ENCODE data around the gene TM4SF20. TPM values are rescaled to one million over a fixed set of nuclear protein-coding genes. Genes with fewer than 3 reads are reported as not detected.

Gene TM4SF20
- total and polyA plus RNA-seq, 4 donors = not detected

- 98% methylated on average over 1 of the region's 1 CpG for WGBS
- H3K9me3 ChIP-seq (ENCODE audit: control insufficient read depth in 4 of 4, low read length in 3 of 4) = no peaks in the 10 kb centered on the region
- H3K4me1 ChIP-seq (ENCODE audit: control insufficient read depth in 4 of 4, insufficient read depth in 4 of 4, low read length in 3 of 4) = no peaks in the 10 kb centered on the region
- TF ChIP-seq YY1 (IDR thresholded peaks at IDR 0.05) (no peak), HNF4G (IDR thresholded peaks at IDR 0.05) (no peak), NR2F2 (IDR thresholded peaks at IDR 0.05) (no peak), MAX (IDR thresholded peaks at IDR 0.05) (no peak), FOXA1 (IDR thresholded peaks at IDR 0.05) (no peak), RXRA (IDR thresholded peaks at IDR 0.05) (no peak), RAD21 (IDR thresholded peaks at IDR 0.05) (no peak), TAF1 (conservative IDR thresholded peaks at IDR 0.05) (no peak), HNF4A (conservative IDR thresholded peaks at IDR 0.05) (no peak)
- TF ChIP-seq, protein P1, sequence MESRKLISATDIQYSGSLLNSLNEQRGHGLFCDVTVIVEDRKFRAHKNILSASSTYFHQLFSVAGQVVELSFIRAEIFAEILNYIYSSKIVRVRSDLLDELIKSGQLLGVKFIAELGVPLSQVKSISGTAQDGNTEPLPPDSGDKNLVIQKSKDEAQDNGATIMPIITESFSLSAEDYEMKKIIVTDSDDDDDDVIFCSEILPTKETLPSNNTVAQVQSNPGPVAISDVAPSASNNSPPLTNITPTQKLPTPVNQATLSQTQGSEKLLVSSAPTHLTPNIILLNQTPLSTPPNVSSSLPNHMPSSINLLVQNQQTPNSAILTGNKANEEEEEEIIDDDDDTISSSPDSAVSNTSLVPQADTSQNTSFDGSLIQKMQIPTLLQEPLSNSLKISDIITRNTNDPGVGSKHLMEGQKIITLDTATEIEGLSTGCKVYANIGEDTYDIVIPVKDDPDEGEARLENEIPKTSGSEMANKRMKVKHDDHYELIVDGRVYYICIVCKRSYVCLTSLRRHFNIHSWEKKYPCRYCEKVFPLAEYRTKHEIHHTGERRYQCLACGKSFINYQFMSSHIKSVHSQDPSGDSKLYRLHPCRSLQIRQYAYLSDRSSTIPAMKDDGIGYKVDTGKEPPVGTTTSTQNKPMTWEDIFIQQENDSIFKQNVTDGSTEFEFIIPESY (IDR thresholded peaks at IDR 0.05) = no peak
- TF ChIP-seq, protein P2, sequence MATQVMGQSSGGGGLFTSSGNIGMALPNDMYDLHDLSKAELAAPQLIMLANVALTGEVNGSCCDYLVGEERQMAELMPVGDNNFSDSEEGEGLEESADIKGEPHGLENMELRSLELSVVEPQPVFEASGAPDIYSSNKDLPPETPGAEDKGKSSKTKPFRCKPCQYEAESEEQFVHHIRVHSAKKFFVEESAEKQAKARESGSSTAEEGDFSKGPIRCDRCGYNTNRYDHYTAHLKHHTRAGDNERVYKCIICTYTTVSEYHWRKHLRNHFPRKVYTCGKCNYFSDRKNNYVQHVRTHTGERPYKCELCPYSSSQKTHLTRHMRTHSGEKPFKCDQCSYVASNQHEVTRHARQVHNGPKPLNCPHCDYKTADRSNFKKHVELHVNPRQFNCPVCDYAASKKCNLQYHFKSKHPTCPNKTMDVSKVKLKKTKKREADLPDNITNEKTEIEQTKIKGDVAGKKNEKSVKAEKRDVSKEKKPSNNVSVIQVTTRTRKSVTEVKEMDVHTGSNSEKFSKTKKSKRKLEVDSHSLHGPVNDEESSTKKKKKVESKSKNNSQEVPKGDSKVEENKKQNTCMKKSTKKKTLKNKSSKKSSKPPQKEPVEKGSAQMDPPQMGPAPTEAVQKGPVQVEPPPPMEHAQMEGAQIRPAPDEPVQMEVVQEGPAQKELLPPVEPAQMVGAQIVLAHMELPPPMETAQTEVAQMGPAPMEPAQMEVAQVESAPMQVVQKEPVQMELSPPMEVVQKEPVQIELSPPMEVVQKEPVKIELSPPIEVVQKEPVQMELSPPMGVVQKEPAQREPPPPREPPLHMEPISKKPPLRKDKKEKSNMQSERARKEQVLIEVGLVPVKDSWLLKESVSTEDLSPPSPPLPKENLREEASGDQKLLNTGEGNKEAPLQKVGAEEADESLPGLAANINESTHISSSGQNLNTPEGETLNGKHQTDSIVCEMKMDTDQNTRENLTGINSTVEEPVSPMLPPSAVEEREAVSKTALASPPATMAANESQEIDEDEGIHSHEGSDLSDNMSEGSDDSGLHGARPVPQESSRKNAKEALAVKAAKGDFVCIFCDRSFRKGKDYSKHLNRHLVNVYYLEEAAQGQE (IDR thresholded peaks at IDR 0.05) = no peak
- TF ChIP-seq, protein P3, sequence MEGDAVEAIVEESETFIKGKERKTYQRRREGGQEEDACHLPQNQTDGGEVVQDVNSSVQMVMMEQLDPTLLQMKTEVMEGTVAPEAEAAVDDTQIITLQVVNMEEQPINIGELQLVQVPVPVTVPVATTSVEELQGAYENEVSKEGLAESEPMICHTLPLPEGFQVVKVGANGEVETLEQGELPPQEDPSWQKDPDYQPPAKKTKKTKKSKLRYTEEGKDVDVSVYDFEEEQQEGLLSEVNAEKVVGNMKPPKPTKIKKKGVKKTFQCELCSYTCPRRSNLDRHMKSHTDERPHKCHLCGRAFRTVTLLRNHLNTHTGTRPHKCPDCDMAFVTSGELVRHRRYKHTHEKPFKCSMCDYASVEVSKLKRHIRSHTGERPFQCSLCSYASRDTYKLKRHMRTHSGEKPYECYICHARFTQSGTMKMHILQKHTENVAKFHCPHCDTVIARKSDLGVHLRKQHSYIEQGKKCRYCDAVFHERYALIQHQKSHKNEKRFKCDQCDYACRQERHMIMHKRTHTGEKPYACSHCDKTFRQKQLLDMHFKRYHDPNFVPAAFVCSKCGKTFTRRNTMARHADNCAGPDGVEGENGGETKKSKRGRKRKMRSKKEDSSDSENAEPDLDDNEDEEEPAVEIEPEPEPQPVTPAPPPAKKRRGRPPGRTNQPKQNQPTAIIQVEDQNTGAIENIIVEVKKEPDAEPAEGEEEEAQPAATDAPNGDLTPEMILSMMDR (IDR thresholded peaks at IDR 0.05; ENCODE audit: low read depth, low read length, missing input control) = no peak
- no peak overlapping the region for H3K4me3 ChIP-seq (ENCODE audit: low read depth in 1 of 3, low read length in 3 of 3)
- DNase-seq (ENCODE audit: low spot score) = no peak
- no peak overlapping the region for H3K9ac ChIP-seq (ENCODE audit: low read depth in 1 of 2, low read length in 2 of 2)
- no peak overlapping the region for H3K27ac ChIP-seq (ENCODE audit: low read depth in 1 of 2, low read length in 2 of 2)
- no peaks in the 10 kb centered on the region for H3K27me3 ChIP-seq (ENCODE audit: control insufficient read depth in 4 of 4, insufficient read depth in 4 of 4, low read length in 3 of 4)
- no peaks in the 10 kb centered on the region for H3K36me3 ChIP-seq (ENCODE audit: control insufficient read depth in 4 of 4, insufficient read depth in 3 of 4, low read depth in 1 of 4, low read length in 3 of 4)
Observed at GRCh38 chr2:227313310-227313709, 65.8 kb downstream of the TM4SF20 start.

GRCh38 chr2:227312579-227312978, 66.5 kb downstream of the TM4SF20 start:
- no peak for DNase-seq (ENCODE audit: low spot score)
- H3K4me1 ChIP-seq (ENCODE audit: control insufficient read depth in 4 of 4, insufficient read depth in 4 of 4, low read length in 3 of 4) = no peaks in the 10 kb centered on the region
- H3K9me3 ChIP-seq (ENCODE audit: control insufficient read depth in 4 of 4, low read length in 3 of 4) = no peaks in the 10 kb centered on the region
- H3K27me3 ChIP-seq (ENCODE audit: control insufficient read depth in 4 of 4, insufficient read depth in 4 of 4, low read length in 3 of 4) = no peaks in the 10 kb centered on the region
- H3K36me3 ChIP-seq (ENCODE audit: control insufficient read depth in 4 of 4, insufficient read depth in 3 of 4, low read depth in 1 of 4, low read length in 3 of 4) = no peaks in the 10 kb centered on the region
- no peak overlapping the region for H3K4me3 ChIP-seq (ENCODE audit: low read depth in 1 of 3, low read length in 3 of 3)
- no peak overlapping the region for H3K27ac ChIP-seq (ENCODE audit: low read depth in 1 of 2, low read length in 2 of 2)
- no peak overlapping the region for H3K9ac ChIP-seq (ENCODE audit: low read depth in 1 of 2, low read length in 2 of 2)
- WGBS = 48% methylated on average over 2 of the region's 2 CpGs
- TF ChIP-seq RAD21 (IDR thresholded peaks at IDR 0.05) (no peak), GABPA (IDR thresholded peaks at IDR 0.05 in 1 of 2, conservative IDR thresholded peaks at IDR 0.05 in 1 of 2) (no peak), EGR1 (IDR thresholded peaks at IDR 0.05; ENCODE audit: low read depth in 2 of 2) (no peak), NR2F2 (IDR thresholded peaks at IDR 0.05) (no peak), JUND (IDR thresholded peaks at IDR 0.05) (no peak), YY1 (IDR thresholded peaks at IDR 0.05) (no peak), RXRA (IDR thresholded peaks at IDR 0.05) (no peak), SP1 (IDR thresholded peaks at IDR 0.05) (no peak), MAX (IDR thresholded peaks at IDR 0.05) (no peak), FOXA1 (IDR thresholded peaks at IDR 0.05) (no peak), HNF4G (IDR thresholded peaks at IDR 0.05) (no peak), HNF4A (conservative IDR thresholded peaks at IDR 0.05) (no peak)
- TF ChIP-seq, protein P2 (IDR thresholded peaks at IDR 0.05) = no peak
- TF ChIP-seq, protein P1 (IDR thresholded peaks at IDR 0.05) = no peak
